GM10847 (cell line): ENCODE data around the gene ADGRD2.

ENCODE experiments used
- POLR2A ChIP-seq: IDR thresholded peaks from 2 replicates; pipeline ENCODE4 v1.6.1; 2011; ENCODE audit not compliant: insufficient read length; ENCODE audit errors: extremely low read depth

ADGRD2 gene

GRCh38 chr9:124427281-124427680 is 23.0 kb upstream of the ADGRD2 start:
- TF ChIP-seq POLR2A = no peak

GRCh38 chr9:124428751-124429529 is 21.3 kb upstream of the ADGRD2 start:
- no peak for TF ChIP-seq POLR2A

DNA sequence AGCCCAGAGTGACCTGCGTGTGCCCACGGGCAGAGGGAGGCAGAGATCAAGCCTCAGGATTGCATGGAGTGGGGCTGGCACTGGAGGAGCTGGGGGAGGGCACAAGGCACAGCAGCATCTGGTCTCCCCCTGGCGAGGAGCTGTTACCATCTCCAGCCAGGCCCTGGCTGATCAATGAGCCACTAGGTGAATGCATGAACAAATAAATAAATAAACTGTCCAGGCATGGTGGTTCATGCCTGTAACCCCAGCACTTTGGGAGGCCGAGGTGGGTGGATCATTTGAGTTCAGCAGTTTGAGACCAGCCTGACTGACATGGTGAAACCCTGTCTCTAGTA is 20.8 kb upstream of the ADGRD2 start:
- TF ChIP-seq POLR2A = no peak

DNA sequence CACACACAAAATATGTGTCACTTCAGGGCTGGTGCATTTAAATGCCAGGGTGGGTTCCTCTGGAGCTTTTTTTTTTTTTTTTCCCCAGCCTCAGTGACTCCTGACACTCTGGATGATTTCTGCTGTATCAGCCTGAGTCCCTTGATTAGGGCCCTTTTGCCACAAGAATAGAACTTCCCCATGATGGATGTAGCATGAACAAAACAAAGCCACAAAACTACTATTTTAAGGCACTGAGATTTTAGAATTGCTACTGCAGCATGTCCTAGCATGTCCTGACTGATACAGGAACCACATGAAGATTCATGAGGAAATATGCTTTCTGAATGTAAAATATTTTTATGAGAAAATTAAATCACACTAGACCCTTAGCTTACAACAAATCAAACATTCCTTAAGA is 13.9 kb upstream of the ADGRD2 start:
- TF ChIP-seq POLR2A = no peak

DNA sequence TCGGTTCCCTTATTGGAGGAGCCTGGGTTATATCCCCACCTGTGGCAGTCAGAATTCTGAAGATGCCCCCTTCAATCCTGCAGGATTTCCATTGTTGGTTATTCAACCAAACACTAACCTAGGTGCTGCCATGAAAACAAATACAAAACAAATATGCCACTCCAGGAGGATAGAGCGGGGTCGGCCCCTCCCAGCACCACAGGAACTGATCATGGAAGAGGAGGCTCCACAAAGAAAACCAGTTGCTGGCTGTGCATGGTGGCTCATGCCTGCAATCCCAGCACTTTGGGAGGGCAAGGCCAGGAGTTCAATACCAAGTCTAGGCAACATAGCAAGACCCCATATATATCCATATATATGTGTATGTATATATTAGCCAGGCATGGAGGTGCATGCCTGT is 13.2 kb upstream of the ADGRD2 start:
- TF ChIP-seq POLR2A = no peak

DNA sequence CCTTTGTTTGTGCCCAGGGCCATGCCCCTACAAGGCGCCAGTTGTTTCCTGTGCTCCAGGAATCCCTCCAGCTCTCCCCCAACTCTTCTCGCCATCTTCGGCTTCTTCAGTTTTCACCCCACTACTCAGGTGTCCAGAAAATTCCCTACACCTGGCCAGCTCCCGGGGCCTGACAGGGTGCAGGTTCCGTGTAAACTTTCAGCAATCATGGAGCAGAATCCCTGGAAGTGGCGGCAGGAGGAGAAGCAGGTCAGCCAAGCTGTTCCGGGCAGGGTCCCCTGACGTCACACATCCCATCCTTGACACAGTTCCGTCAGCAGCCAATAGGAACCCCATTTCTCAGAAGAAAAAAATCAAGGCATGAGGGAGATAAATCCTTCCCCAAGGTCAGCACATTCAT is 12.2 kb upstream of the ADGRD2 start:
- TF ChIP-seq POLR2A = no peak

GRCh38 chr9:124439086-124439485 is 11.2 kb upstream of the ADGRD2 start:
- no peak for TF ChIP-seq POLR2A

DNA sequence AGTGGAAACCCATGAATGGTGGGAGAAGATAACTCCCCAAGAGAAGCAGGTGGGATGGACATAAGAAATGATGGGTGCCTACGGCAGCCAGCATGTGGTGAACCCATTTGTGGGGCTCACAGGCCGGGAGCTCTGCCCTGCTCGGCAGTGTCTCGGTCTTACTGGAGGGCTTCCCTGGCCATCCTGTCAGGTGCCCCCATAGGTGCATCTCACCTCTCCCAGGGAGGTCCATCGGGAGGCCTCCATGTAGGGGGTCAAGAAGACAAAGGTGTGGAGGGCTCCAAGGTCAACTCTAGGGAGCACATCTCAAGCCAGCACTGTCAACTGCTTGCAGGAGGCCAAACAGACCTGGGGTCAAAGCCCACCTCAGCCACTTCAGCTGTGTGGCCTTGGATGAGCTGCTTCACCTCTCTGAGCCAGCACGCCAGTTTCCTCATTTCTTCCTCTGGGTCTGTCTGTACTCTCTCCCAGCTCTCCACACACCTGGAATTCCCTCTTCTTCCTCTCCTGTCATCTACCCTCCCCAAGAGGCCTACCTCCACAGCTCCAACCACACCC is 10.5 kb upstream of the ADGRD2 start:
- TF ChIP-seq POLR2A = no peak

DNA sequence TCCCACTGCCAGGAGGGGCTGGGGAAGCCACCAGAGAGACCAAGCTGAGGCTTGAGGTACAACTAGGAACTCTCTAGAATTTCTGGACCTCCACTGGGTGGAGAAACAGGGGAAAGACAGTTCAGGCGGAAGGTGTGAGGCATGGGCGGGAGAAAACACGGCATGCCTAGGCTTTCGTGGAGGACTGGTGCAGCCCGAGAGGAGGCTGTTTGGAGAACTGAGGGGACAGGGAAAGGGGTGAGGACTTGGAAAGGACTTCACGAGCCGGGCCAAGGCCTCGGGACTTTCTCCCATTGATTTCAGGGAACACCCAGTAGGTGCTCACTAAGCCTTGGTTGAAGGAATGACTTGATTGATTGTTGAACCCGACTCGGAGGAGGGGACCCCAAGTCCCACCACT is 9.5 kb upstream of the ADGRD2 start:
- no peak for TF ChIP-seq POLR2A

- no peak for TF ChIP-seq POLR2A
Measured at GRCh38 chr9:124441291-124441690, 9.0 kb upstream of the ADGRD2 start.

GRCh38 chr9:124442379-124442778 is 7.9 kb upstream of the ADGRD2 start:
- TF ChIP-seq POLR2A = no peak

GRCh38 chr9:124442826-124443225 is 7.4 kb upstream of the ADGRD2 start:
- no peak for TF ChIP-seq POLR2A

DNA sequence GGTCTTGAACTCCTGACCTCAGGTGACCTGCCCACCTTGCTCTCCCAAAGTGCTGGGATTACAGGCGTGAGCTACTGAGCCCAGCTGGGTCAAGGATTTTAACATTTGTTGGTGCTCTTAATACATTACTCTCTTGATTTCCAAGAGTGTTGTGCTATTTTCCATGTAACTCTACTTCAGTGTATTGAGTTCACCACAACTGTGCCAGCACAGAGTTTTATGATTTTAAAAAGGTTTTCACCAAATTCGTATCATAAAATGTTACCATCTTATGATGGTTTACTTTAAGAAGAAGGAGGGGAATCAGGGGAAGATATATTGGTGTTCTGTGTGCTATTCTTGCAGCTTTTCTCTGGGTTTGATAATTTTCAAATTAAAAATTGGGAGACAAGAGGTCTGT is 6.6 kb upstream of the ADGRD2 start:
- TF ChIP-seq POLR2A = no peak

DNA sequence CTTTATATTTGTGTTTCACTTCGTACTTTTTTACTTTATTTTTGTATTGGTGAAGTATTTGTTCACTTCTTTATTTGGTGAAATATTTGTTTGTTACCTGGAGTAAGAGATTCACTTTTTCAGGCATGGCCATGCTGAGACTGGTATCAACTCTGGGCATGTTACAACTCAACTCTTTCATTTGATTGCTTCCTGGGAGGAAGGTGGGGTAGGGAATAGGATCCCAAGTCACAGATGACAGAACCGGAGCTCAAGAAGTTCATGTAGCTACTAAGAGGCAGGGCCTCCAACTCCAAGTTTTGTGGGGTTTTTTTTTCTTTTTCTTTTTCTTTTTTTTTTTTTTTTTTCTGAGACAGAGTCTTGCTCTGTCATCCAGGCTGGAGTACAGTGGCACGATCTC is 6.1 kb upstream of the ADGRD2 start:
- no peak for TF ChIP-seq POLR2A

GRCh38 chr9:124447297-124447661 is 3.0 kb upstream of the ADGRD2 start:
- TF ChIP-seq POLR2A = no peak

- TF ChIP-seq POLR2A = no peak
Measured at GRCh38 chr9:124448019-124448418, 2.2 kb upstream of the ADGRD2 start.
